Keratinocyte (primary cell): ENCODE results near the gene ZNF516.

Experiments
- EZH2 ChIP-seq: IDR thresholded peaks from one replicate; pipeline ENCODE4 v1.6.1; 2012; ENCODE audit warnings: inconsistent platforms, mild to moderate bottlenecking, low read length, moderate library complexity
- TF ChIP-seq, protein P1 (sequence below), 3 experiments: IDR thresholded peaks in 1 of 3; conservative IDR thresholded peaks in 1 of 3; optimal IDR thresholded peaks in 1 of 3; 2 replicates in 2 of 3; 3 replicates in 1 of 3; pipeline versions ENCODE3 to v1.5.1; 2011; ENCODE audit warnings: low read length in 3 of 3, mild to moderate bottlenecking in 3 of 3, moderate library complexity in 2 of 3, control low read depth in 1 of 3, inconsistent platforms in 1 of 3; ENCODE audit not compliant: insufficient read depth in 2 of 3; ENCODE audit errors: extremely low read depth in 1 of 3

DNA sequence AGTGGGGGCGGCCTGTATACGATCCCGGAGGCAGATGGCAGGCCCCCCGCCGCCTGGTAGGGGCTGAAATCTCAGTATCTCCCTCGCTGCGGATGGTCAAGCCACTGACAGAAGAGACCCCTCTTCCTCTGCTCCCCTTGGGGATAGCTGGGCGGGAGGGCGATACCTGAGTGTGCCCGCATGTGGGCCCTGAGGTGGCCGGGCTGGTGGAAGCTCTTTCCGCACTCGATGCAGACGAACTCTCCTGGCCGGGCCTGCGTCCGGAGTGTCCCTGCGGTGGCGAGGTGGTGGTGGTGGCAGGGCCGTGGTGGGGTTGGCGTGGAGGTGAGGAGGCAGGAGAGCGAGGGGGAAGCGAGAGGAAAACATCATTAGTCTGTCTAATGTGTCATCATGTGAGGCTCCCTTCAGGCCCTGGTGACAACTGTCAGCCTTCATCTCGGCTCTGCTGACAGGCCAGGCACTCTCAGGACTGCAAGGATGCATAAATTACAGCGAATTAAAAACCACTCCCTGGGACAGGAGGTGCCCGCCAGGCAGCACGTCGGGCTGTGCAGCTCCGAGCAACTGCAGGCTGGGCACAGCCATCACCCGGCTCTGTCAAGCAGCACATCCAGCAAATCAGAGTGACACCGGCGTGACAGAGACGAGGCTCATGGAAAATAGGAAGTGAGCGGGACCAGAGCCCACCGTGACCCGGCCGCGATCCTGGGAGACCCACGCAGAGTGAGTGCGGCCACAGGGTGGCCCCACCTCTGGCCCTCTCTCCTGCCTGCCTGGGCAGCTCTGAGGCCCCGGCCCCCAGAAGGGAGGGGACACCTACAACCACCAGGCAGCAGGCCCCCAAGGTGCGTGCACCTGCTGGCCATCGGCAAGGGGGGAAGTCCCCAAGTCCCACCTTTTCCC, 123.5 kb downstream of the ZNF516 start:
- TF ChIP-seq, protein P1, sequence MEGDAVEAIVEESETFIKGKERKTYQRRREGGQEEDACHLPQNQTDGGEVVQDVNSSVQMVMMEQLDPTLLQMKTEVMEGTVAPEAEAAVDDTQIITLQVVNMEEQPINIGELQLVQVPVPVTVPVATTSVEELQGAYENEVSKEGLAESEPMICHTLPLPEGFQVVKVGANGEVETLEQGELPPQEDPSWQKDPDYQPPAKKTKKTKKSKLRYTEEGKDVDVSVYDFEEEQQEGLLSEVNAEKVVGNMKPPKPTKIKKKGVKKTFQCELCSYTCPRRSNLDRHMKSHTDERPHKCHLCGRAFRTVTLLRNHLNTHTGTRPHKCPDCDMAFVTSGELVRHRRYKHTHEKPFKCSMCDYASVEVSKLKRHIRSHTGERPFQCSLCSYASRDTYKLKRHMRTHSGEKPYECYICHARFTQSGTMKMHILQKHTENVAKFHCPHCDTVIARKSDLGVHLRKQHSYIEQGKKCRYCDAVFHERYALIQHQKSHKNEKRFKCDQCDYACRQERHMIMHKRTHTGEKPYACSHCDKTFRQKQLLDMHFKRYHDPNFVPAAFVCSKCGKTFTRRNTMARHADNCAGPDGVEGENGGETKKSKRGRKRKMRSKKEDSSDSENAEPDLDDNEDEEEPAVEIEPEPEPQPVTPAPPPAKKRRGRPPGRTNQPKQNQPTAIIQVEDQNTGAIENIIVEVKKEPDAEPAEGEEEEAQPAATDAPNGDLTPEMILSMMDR (optimal IDR thresholded peaks at IDR 0.05 in 1 of 3, IDR thresholded peaks at IDR 0.05 in 1 of 3, conservative IDR thresholded peaks at IDR 0.05 in 1 of 3; ENCODE audit: extremely low read depth in 1 of 3, insufficient read depth in 2 of 3, low read length in 3 of 3): no peak
- no peak for TF ChIP-seq EZH2
